ENCODE data around the gene LDLRAD4.

Gene LDLRAD4

GRCh38 chr18:13218368-13218991 lies at the start of gene LDLRAD4:
LDLRAD4 (plus strand) TSS chr18:13218760.
- DNase-seq (ENCODE audit: low read depth): no peak
- peak within 1 kb of the TSS; percentile 50 for H3K4me3 ChIP-seq (ENCODE audit: low read length)
- TF ChIP-seq CTCF (conservative IDR thresholded peaks at IDR 0.05; ENCODE audit: low read depth, low read length): no peak

GRCh38 chr18:13173578-13174145 lies 44.9 kb upstream of the LDLRAD4 start:
- H3K4me3 ChIP-seq (ENCODE audit: low read length): no peak overlapping the region
- DNase-seq (ENCODE audit: low read depth): no peak
- no peak for TF ChIP-seq CTCF (conservative IDR thresholded peaks at IDR 0.05; ENCODE audit: low read depth, low read length)

- no peak for DNase-seq (ENCODE audit: low read depth)
- no peak for TF ChIP-seq CTCF (conservative IDR thresholded peaks at IDR 0.05; ENCODE audit: low read depth, low read length)
- H3K4me3 ChIP-seq (ENCODE audit: low read length): no peak overlapping the region
Observed at GRCh38 chr18:13175266-13175665, 43.3 kb upstream of the LDLRAD4 start.

- H3K4me3 ChIP-seq (ENCODE audit: low read length): no peak overlapping the region
- DNase-seq (ENCODE audit: low read depth): no peak
- no peak for TF ChIP-seq CTCF (conservative IDR thresholded peaks at IDR 0.05; ENCODE audit: low read depth, low read length)
Observed at GRCh38 chr18:13175754-13176210, 42.8 kb upstream of the LDLRAD4 start.

GRCh38 chr18:13176847-13177246 lies 41.7 kb upstream of the LDLRAD4 start:
- DNase-seq (ENCODE audit: low read depth): no peak
- H3K4me3 ChIP-seq (ENCODE audit: low read length): no peak overlapping the region
- TF ChIP-seq CTCF (conservative IDR thresholded peaks at IDR 0.05; ENCODE audit: low read depth, low read length): no peak

- no peak overlapping the region for H3K4me3 ChIP-seq (ENCODE audit: low read length)
- no peak for TF ChIP-seq CTCF (conservative IDR thresholded peaks at IDR 0.05; ENCODE audit: low read depth, low read length)
- no peak for DNase-seq (ENCODE audit: low read depth)
Observed at GRCh38 chr18:13178197-13178596, 40.4 kb upstream of the LDLRAD4 start.

GRCh38 chr18:13178976-13179375 lies 39.6 kb upstream of the LDLRAD4 start:
- no peak for DNase-seq (ENCODE audit: low read depth)
- H3K4me3 ChIP-seq (ENCODE audit: low read length): no peak overlapping the region
- TF ChIP-seq CTCF (conservative IDR thresholded peaks at IDR 0.05; ENCODE audit: low read depth, low read length): no peak

Data from retinal pigment epithelial cell (primary cell).